ENCODE measurements around the gene TAF6L. TPM values are rescaled to one million over a fixed set of nuclear protein-coding genes. Genes with fewer than 3 reads are reported as not detected.

TAF6L gene
- total RNA-seq (10 to 100 TPM in 3 of 10 donors, 1 to 10 TPM in 7; 7.7 to 14.7 (median 9.0) TPM), polyA plus RNA-seq (10 to 100 TPM; 12.7 to 18.9 TPM)
- long read RNA-seq, donor 1, transcript TAF6L-201 (11 exons, 2,116 nt) = major isoform, 17 of 30 reads
- long read RNA-seq, donor 1, partial matches to known transcripts = 3 of 30 reads
- long read RNA-seq, donor 1, other reads (novel, unspliced or antisense) = 10 of 30 reads
- long read RNA-seq, donor 2, transcript TAF6L-201 (11 exons, 2,116 nt) = major isoform, 21 of 41 reads
- long read RNA-seq, donor 2, partial matches to known transcripts = 1 of 41 reads
- long read RNA-seq, donor 2, other reads (novel, unspliced or antisense) = 19 of 41 reads
- long read RNA-seq, donor 3, partial matches to known transcripts = 1 of 1 reads
- long read RNA-seq, donor 3, other reads (novel, unspliced or antisense) = 0 of 1 reads

GRCh38 chr11:62771144-62772021 lies at the start of gene TAF6L:
TSS of gene TAF6L (plus strand) at chr11:62771396. CDS start at chr11:62775784, 4,388 bp downstream.
- 3% methylated on average over 56 to 60 of the region's 60 CpGs for WGBS, 2 donors
- peak; percentile 98 to 99 for DNase-seq
- TF ChIP-seq, protein P1, sequence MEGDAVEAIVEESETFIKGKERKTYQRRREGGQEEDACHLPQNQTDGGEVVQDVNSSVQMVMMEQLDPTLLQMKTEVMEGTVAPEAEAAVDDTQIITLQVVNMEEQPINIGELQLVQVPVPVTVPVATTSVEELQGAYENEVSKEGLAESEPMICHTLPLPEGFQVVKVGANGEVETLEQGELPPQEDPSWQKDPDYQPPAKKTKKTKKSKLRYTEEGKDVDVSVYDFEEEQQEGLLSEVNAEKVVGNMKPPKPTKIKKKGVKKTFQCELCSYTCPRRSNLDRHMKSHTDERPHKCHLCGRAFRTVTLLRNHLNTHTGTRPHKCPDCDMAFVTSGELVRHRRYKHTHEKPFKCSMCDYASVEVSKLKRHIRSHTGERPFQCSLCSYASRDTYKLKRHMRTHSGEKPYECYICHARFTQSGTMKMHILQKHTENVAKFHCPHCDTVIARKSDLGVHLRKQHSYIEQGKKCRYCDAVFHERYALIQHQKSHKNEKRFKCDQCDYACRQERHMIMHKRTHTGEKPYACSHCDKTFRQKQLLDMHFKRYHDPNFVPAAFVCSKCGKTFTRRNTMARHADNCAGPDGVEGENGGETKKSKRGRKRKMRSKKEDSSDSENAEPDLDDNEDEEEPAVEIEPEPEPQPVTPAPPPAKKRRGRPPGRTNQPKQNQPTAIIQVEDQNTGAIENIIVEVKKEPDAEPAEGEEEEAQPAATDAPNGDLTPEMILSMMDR (IDR thresholded peaks at IDR 0.05) = no peak
- ATAC-seq = peak; percentile 97 to 99 (median 98)
- Histone ChIP-seq H3K36me3 (peaks cover 0 to 40% (median 18%) of the 10 kb centered on the region in 9 donors), H3K4me1 (peaks cover 10 to 30% (median 21%) of the 10 kb centered on the region in 9 donors), H3K27me3 (no peaks in the 10 kb centered on the region), H3K4me3 (peak within 1 kb of the TSS; percentile 42 to 88 (median 72)), H3K27ac (peak within 1 kb of the TSS; percentile 64 to 97 (median 94)), H3K9me3 (no peaks in the 10 kb centered on the region)
- intact Hi-C loops (cut with DNase I) = loop anchor here in 2 of 10 donors (5.0 kb wide), 1 partner anchor 44 kb away; the partner anchor contains the start of genes HNRNPUL2 (in 2 of the 2) and TTC9C (in 2 of the 2)

DNA sequence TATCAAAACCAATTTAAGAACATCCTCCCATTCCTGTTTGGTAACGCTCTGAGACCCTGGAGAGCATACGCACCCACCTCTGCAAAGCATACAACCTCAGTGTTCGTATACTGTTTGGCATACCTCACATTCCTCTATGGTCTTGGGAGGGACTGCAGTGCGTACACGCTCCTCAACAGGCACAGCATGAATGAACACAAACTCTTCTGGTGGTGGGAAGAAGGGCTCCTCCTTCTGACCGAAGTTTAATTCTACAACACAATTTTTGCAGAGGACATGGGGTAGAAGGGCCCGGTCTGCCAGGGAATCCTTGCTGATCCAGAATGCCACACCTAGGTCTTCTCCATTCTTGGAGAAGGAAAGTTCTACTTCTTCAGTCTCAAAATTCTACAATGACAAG lies 49.2 kb upstream of the TAF6L start:
- TF ChIP-seq, protein P1 (IDR thresholded peaks at IDR 0.05) = peak in 1 of 9 donors; percentile 10
- DNase-seq (no peak), ATAC-seq (no peak)
- Histone ChIP-seq H3K27me3 (no peaks in the 10 kb centered on the region), H3K36me3 (peaks cover 9 to 80% (median 73%) of the 10 kb centered on the region in 9 donors), H3K9me3 (no peaks in the 10 kb centered on the region), H3K27ac (no peak overlapping the region), H3K4me1 (peaks cover 3 to 58% (median 30%) of the 10 kb centered on the region in 9 donors), H3K4me3 (no peak overlapping the region)
- intact Hi-C loops (cut with DNase I) = no loop called here
- 48 to 61% methylated on average over 7 of the region's 7 CpGs for WGBS, 2 donors

- Histone ChIP-seq H3K27ac (peak overlapping the region in 2 of 10 donors; percentile 93 to 99), H3K4me3 (peak overlapping the region in 7 of 10 donors; percentile 67 to 98 (median 92)), H3K36me3 (peaks cover 5 to 58% (median 51%) of the 10 kb centered on the region in 9 donors), H3K4me1 (peaks cover 3 to 53% (median 30%) of the 10 kb centered on the region in 9 donors), H3K9me3 (no peaks in the 10 kb centered on the region), H3K27me3 (no peaks in the 10 kb centered on the region)
- intact Hi-C loops (cut with DNase I) = no loop called here
- TF ChIP-seq, protein P1 (IDR thresholded peaks at IDR 0.05) = no peak
- DNase-seq = no peak
- ATAC-seq = no peak
- 38 to 40% methylated on average over 8 of the region's 8 CpGs for WGBS, 2 donors
These were observed 47.0 kb upstream of the TAF6L start for GRCh38 chr11:62724171-62724570.

- peak overlapping the region in 8 of 10 donors; percentile 87 to 99 (median 93) for H3K27ac ChIP-seq
- WGBS, 2 donors = 0 to 3% methylated on average over 7 of the region's 7 CpGs
- H3K9me3 ChIP-seq = no peaks in the 10 kb centered on the region
- peaks cover 11 to 65% (median 42%) of the 10 kb centered on the region in 9 donors for H3K4me1 ChIP-seq
- intact Hi-C loops (cut with DNase I) = loop anchor here in 4 of 10 donors (2.0 to 5.0 kb wide), 4 partner anchors 17 to 117 kb away; partner anchors contain the start of genes TAF6L (in 2 of the 4) and NXF1 (in 1 of the 4)
- H3K27me3 ChIP-seq = no peaks in the 10 kb centered on the region
- H3K36me3 ChIP-seq = peaks cover 0 to 52% (median 36%) of the 10 kb centered on the region in 9 donors
- ATAC-seq (no peak), DNase-seq (no peak)
- H3K4me3 ChIP-seq = peak overlapping the region; percentile 63 to 98 (median 89)
- TF ChIP-seq, protein P1 (IDR thresholded peaks at IDR 0.05) = no peak
These were observed 45.5 kb upstream of the TAF6L start for GRCh38 chr11:62725646-62726045.
